Heart left ventricle (tissue), 16 donors: ENCODE results near the gene CDC26. TPM values are rescaled to one million over a fixed set of nuclear protein-coding genes. Genes with fewer than 3 reads are reported as not detected.

Experiments used
- ATAC-seq, 4 donors: fragments of 200-7000 bp; cut with Tn5 transposase; one replicate each; pipeline ENCODE4 v1.9.1; 2020 to 2022; ENCODE audit warnings: moderate library complexity in 4 of 4, mild to moderate bottlenecking in 3 of 4, moderate number of reproducible peaks in 1 of 4
- DNase-seq, 5 donors: peaks; one replicate each; pipeline ENCODE4 v3.0.0-alpha.2; 2020
- H3K27ac ChIP-seq, 12 donors: fragments of 200-600 bp; sonication (generic) in 4 of 12; one replicate each; pipeline versions ENCODE4 v1.5.0 to v1.8.0; 2016 to 2022; ENCODE audit warnings: mild to moderate bottlenecking in 2 of 12
- H3K27me3 ChIP-seq, 9 donors: fragments of 200-600 bp; sonication (generic) in 2 of 9; one replicate each; pipeline versions ENCODE4 v1.5.1 to v1.8.0; 2016 to 2022; ENCODE audit warnings: mild to moderate bottlenecking in 3 of 9
- H3K36me3 ChIP-seq, 9 donors: fragments of 200-600 bp; sonication (generic) in 2 of 9; one replicate each; pipeline versions ENCODE4 v1.5.0 to v1.8.0; 2018 to 2022; ENCODE audit warnings: mild to moderate bottlenecking in 2 of 9
- H3K4me1 ChIP-seq, 12 donors: fragments of 200-600 bp; sonication (generic) in 4 of 12; one replicate each; pipeline versions ENCODE4 v1.5.0 to v1.8.0; 2016 to 2022; ENCODE audit warnings: mild to moderate bottlenecking in 3 of 12
- H3K4me3 ChIP-seq, 12 donors: fragments of 200-600 bp; sonication (generic) in 4 of 12; one replicate each; pipeline versions ENCODE4 v1.5.0 to v1.8.0; 2017 to 2022; ENCODE audit warnings: mild to moderate bottlenecking in 9 of 12, moderate library complexity in 4 of 12
- H3K9me3 ChIP-seq, 12 donors: fragments of 200-600 bp; sonication (generic) in 4 of 12; one replicate each; pipeline versions ENCODE4 v1.5.0 to v1.8.0; 2016 to 2022; ENCODE audit warnings: mild to moderate bottlenecking in 1 of 12
- CTCF ChIP-seq, 12 donors: fragments of 200-600 bp; sonication (generic) in 4 of 12; IDR thresholded peaks; one replicate each; pipeline versions ENCODE4 v1.5.0 to v1.8.0; 2018 to 2022; ENCODE audit warnings: antibody characterized with exemption in 12 of 12, mild to moderate bottlenecking in 5 of 12
- POLR2A ChIP-seq, 2 donors: fragments of 450-650 bp; IDR thresholded peaks; one replicate each; pipeline ENCODE4 v1.6.1; 2017; ENCODE audit warnings: antibody characterized with exemption in 2 of 2, mild to moderate bottlenecking in 2 of 2, moderate library complexity in 2 of 2
- WGBS, 4 donors: extraction: QIAGEN DNeasy Blood & Tissue Kit in 2 of 4; methylation state at CpG; one replicate each; pipeline versions ENCODE4 v1.1.5 to v1.1.7; 2013 to 2018; 5-methylcytosine and 5-hydroxymethylcytosine counted together
- intact Hi-C, 10 donors: fragments of 100-400 bp; cut with DNase I; formaldehyde crosslinking; loops; one replicate each; pipeline versions ENCODE4 v1.11.1 to v1.14.2; 2022
- polyA plus RNA-seq, 2 donors: library from polyadenylated mRNA; stranded (reverse); fragments of 200-250 nt; gene quantifications; one replicate each; pipeline ENCODE4 v1.2.3, GENCODE V29; 2013
- total RNA-seq, 9 donors: library from RNA; depleted of rRNA in 2 of 9; stranded (reverse); fragments of >200 nt in 2 of 9; fragmentation: NEBNext Ultra II Directional in 3 of 9; extraction: Animal tissue kit (Norgen Biotek cat#: 25700) in 3 of 9; gene quantifications; one replicate each; pipeline versions ENCODE4 v1.1.0 to v1.2.4, GENCODE V29; 2016 to 2023
- donor health status: ischemic (EF 13 %, LVEDD 7.1; RV severe dilation, severe dysfunction).
- donor health status: healthy with polysubstance abuse.
- donor health status: DM: no; HTN: yes; CAD: no.
- donor health status: DM: no; HTN: no; CAD: no.
- donor health status: ischemic (EF 25% LVEDD 6.9; RV normal size, moderate dysfunction).
- donor health status: ischemic (EF 25% LVEDD 5.7; RV mildly dilated, moderate dysfunction).
- donor health status: healthy.
- donor health status: DM: yes; HTN: yes; CAD: no.
- donor health status: ischemic (EF 35%, LVEDD 5.7; RV mildly dilated, moderate dysfunction).
- donor health status: nonischemic (EF 11% LVEDD 7.7; RV severe dilation, severe dysfunction).
- donor health status: DM: yes; HTN: yes; CAD: no.
- donor health status: PGD.
- donor health status: ischemic (EF 29% LVEDD 5.4; RV normal size, mild dysfunction).
- donor health status: nonischemic (EF 23%, LVEDD 6.1; RV moderate dilation, normal function).

The CDC26 gene
- total and polyA plus RNA-seq, 11 donors = 22.3 to 46.0 (median 35.3) TPM

GRCh38 chr9:113228130-113228665 is 47.2 kb downstream of the CDC26 start:
- no peaks in the 10 kb centered on the region for H3K9me3 ChIP-seq
- H3K27me3 ChIP-seq = no peaks in the 10 kb centered on the region
- TF ChIP-seq CTCF (IDR thresholded peaks at IDR 0.05) = no peak
- TF ChIP-seq POLR2A (IDR thresholded peaks at IDR 0.05) = no peak
- H3K27ac ChIP-seq = no peak overlapping the region
- ATAC-seq = no peak
- peaks cover 0 to 39% (median 16%) of the 10 kb centered on the region in 12 donors for H3K4me1 ChIP-seq
- intact Hi-C loops = loop anchor here in 3 of 10 donors (10.0 kb wide), 1 partner anchor 47 kb away; the partner anchor contains the start of genes CDC26 (in 3 of the 3) and PRPF4 (in 3 of the 3)
- H3K36me3 ChIP-seq = peaks cover 0 to 13% (median 0%) of the 10 kb centered on the region in 9 donors
- WGBS, 4 donors = 86 to 92% (median 88%) methylated on average over 3 of the region's 3 CpGs
- no peak overlapping the region for H3K4me3 ChIP-seq
- DNase-seq = no peak

GRCh38 chr9:113227436-113227835 is 47.9 kb downstream of the CDC26 start:
- Histone ChIP-seq H3K4me3 (no peak overlapping the region), H3K36me3 (peaks cover 0 to 13% (median 0%) of the 10 kb centered on the region in 9 donors), H3K27ac (peak overlapping the region in 1 of 12 donors; percentile 3), H3K27me3 (no peaks in the 10 kb centered on the region), H3K9me3 (no peaks in the 10 kb centered on the region), H3K4me1 (peaks cover 0 to 39% (median 21%) of the 10 kb centered on the region in 12 donors)
- TF ChIP-seq POLR2A (IDR thresholded peaks at IDR 0.05) (no peak), CTCF (IDR thresholded peaks at IDR 0.05) (no peak)
- WGBS, 4 donors = 0 to 94% (median 91%) methylated on average over 1 of the region's 1 CpG
- ATAC-seq (no peak), DNase-seq (no peak)
- intact Hi-C loops = loop anchor here in 3 of 10 donors (10.0 kb wide), 1 partner anchor 47 kb away; the partner anchor contains the start of genes CDC26 (in 3 of the 3) and PRPF4 (in 3 of the 3)

GRCh38 chr9:113223963-113224362 is 51.4 kb downstream of the CDC26 start:
- DNase-seq (no peak), ATAC-seq (no peak)
- Histone ChIP-seq H3K4me1 (peaks cover 0 to 54% (median 40%) of the 10 kb centered on the region in 12 donors), H3K27me3 (no peaks in the 10 kb centered on the region), H3K4me3 (no peak overlapping the region), H3K36me3 (peaks cover 0 to 17% (median 0%) of the 10 kb centered on the region in 9 donors), H3K9me3 (no peaks in the 10 kb centered on the region), H3K27ac (no peak overlapping the region)
- intact Hi-C loops = loop anchor here in 5 of 10 donors (5.0 to 10.0 kb wide), 2 partner anchors 48 to 51 kb away; partner anchors contain the start of genes CDC26 (in 3 of the 5) and PRPF4 (in 3 of the 5)
- no peak for TF ChIP-seq CTCF (IDR thresholded peaks at IDR 0.05)
- TF ChIP-seq POLR2A (IDR thresholded peaks at IDR 0.05) = no peak
- 72 to 77% (median 77%) methylated on average over 2 of the region's 2 CpGs for WGBS, 4 donors

- no peak for ATAC-seq
- 28 to 44% (median 41%) methylated on average over 5 of the region's 5 CpGs for WGBS, 4 donors
- TF ChIP-seq CTCF (IDR thresholded peaks at IDR 0.05) (no peak), POLR2A (IDR thresholded peaks at IDR 0.05) (no peak)
- Histone ChIP-seq H3K36me3 (peaks cover 0 to 11% (median 2%) of the 10 kb centered on the region in 9 donors), H3K9me3 (no peaks in the 10 kb centered on the region), H3K4me1 (peaks cover 0 to 69% (median 42%) of the 10 kb centered on the region in 12 donors), H3K27me3 (no peaks in the 10 kb centered on the region), H3K4me3 (peak overlapping the region in 11 of 12 donors; percentile 57 to 95 (median 84)), H3K27ac (peak overlapping the region in 9 of 12 donors; percentile 81 to 92 (median 87))
- DNase-seq = no peak
- intact Hi-C loops = loop anchor here in 5 of 10 donors (5.0 to 10.0 kb wide), 2 partner anchors 50 to 52 kb away; partner anchors contain the start of genes CDC26 (in 3 of the 5) and PRPF4 (in 3 of the 5)
Measured at GRCh38 chr9:113222482-113222841, 52.9 kb downstream of the CDC26 start.
